Caco-2 (cell line): ENCODE results near the gene NPAS3. TPM values are rescaled to one million over a fixed set of nuclear protein-coding genes. Genes with fewer than 3 reads are reported as not detected.

Experiments
- BruUV-seq: library from RNA; stranded (reverse); fragments of 400-500 nt; replicated peaks from 2 replicates; lab custom pipeline; 2021; lab: Mats Ljungman, UMichigan
- CTCF ChIA-PET: fragments of 300-600 bp; sonication (Branson Sonifier 250); formaldehyde crosslinking; loops from one replicate; lab custom pipeline; 2022; ENCODE audit warnings: antibody characterized with exemption; lab: Charles Lee
- POLR2A ChIA-PET: fragments of 300-600 bp; sonication (Branson Sonifier 250); formaldehyde crosslinking; loops from one replicate; lab custom pipeline; 2022; ENCODE audit warnings: antibody characterized with exemption; lab: Charles Lee
- DNase-seq, 2 experiments: peaks; one replicate each; pipeline versions ENCODE4 v3.0.0 to v3.0.0-alpha.2; 2020 to 2022
- H3K27me3 ChIP-seq: replicated peaks from 2 replicates; pipeline ENCODE4 v1.6.0; 2011; ENCODE audit warnings: low read length; ENCODE audit not compliant: control insufficient read depth, insufficient read depth
- H3K36me3 ChIP-seq: 2 replicates; pipeline ENCODE4 v1.5.1; 2011; ENCODE audit warnings: low read length; ENCODE audit not compliant: control insufficient read depth, insufficient read depth
- H3K4me1 ChIP-seq: fragments of 250-450 bp; sonication (Bioruptor Pico); 2 replicates; pipeline ENCODE4 v1.5.1; 2020; ENCODE audit warnings: mild to moderate bottlenecking
- H3K4me3 ChIP-seq: 2 replicates; pipeline ENCODE4 v1.5.1; 2011; ENCODE audit warnings: low read depth, mild to moderate bottlenecking, control low read depth, low read length
- H3K9me3 ChIP-seq: fragments of 250-450 bp; sonication (Bioruptor Pico); 2 replicates; pipeline ENCODE4 v1.5.1; 2020; ENCODE audit warnings: mild to moderate bottlenecking, moderate library complexity
- H3K27ac Mint-ChIP-seq: one replicate; pipeline ENCODE4 v1.8.0; 2022; ENCODE audit warnings: mixed read lengths; ENCODE audit not compliant: unreplicated experiment
- H3K27me3 Mint-ChIP-seq: one replicate; pipeline ENCODE4 v1.8.0; 2022; ENCODE audit warnings: mixed read lengths; ENCODE audit not compliant: insufficient read depth, unreplicated experiment
- H3K36me3 Mint-ChIP-seq: one replicate; pipeline ENCODE4 v1.8.0; 2022; ENCODE audit warnings: mild to moderate bottlenecking, mixed read lengths; ENCODE audit not compliant: insufficient read depth, unreplicated experiment
- H3K4me1 Mint-ChIP-seq: one replicate; pipeline ENCODE4 v1.8.0; 2022; ENCODE audit warnings: low read depth, mixed read lengths; ENCODE audit not compliant: unreplicated experiment
- H3K4me3 Mint-ChIP-seq: one replicate; pipeline ENCODE4 v1.8.0; 2022; ENCODE audit warnings: mild to moderate bottlenecking, moderate library complexity, mixed read lengths; ENCODE audit not compliant: unreplicated experiment
- H3K9me3 Mint-ChIP-seq: one replicate; pipeline ENCODE4 v1.8.0; 2022; ENCODE audit warnings: mixed read lengths; ENCODE audit not compliant: unreplicated experiment
- intact Hi-C: fragments of 100-400 bp; cut with micrococcal nuclease; formaldehyde crosslinking; loops from one replicate; pipeline ENCODE4 v1.10.0; 2022; ENCODE audit not compliant: unreplicated experiment
- total RNA-seq: library from RNA; stranded (reverse); gene quantifications from 2 replicates; pipeline ENCODE4 v1.2.3, GENCODE V29; 2022
- TF ChIP-seq, protein P1 (sequence below), 2 experiments: fragments of 200-600 bp in 1 of 2; IDR thresholded peaks; 1 replicate in 1 of 2; 2 replicates in 1 of 2; pipeline versions ENCODE4 v1.5.1 to v1.8.0; 2011 to 2022; ENCODE audit warnings: antibody characterized with exemption in 1 of 2, control low read depth in 1 of 2, inconsistent platforms in 1 of 2, low read depth in 1 of 2, low read length in 1 of 2, mild to moderate bottlenecking in 1 of 2, moderate library complexity in 1 of 2; ENCODE audit not compliant: insufficient read depth in 1 of 2, severe bottlenecking in 1 of 2, unreplicated experiment in 1 of 2

NPAS3 gene
- total RNA-seq, 1 experiment from 2014 or later, result not detected

DNA sequence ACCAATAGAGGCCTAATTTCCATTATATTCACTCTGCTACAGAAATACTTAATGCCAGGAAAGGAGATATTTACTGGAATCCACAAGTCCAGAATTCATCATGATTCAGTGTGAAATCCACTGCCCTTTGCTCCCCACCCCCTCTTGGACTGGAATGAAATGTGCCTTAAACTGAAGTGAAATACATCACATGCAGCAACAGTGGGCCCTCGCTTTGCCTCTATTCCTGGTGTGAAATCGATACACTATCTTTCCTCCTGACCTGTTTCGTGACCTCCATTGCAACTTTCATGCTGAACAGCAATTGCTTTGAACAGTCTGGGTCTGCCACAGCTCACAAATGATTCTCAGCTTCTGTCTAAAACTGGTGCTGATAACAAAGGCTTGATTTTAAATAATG lies 100.6 kb downstream of the NPAS3 start:
- no peaks in the 10 kb centered on the region for H3K27me3 ChIP-seq
- DNase-seq, result no peak
- H3K9me3 Mint-ChIP-seq, result peaks cover 5% of the 10 kb centered on the region
- ChIA-PET POLR2A (no interaction called here), CTCF (no interaction called here)
- no peak overlapping the region for H3K4me3 Mint-ChIP-seq
- no peak overlapping the region for H3K4me3 ChIP-seq
- no TSS peak for BruUV-seq
- H3K27me3 Mint-ChIP-seq, result no peaks in the 10 kb centered on the region
- no peaks in the 10 kb centered on the region for H3K36me3 ChIP-seq
- no peaks in the 10 kb centered on the region for H3K36me3 Mint-ChIP-seq
- intact Hi-C loops, result no loop called here
- no peaks in the 10 kb centered on the region for H3K4me1 ChIP-seq
- TF ChIP-seq, protein P1, sequence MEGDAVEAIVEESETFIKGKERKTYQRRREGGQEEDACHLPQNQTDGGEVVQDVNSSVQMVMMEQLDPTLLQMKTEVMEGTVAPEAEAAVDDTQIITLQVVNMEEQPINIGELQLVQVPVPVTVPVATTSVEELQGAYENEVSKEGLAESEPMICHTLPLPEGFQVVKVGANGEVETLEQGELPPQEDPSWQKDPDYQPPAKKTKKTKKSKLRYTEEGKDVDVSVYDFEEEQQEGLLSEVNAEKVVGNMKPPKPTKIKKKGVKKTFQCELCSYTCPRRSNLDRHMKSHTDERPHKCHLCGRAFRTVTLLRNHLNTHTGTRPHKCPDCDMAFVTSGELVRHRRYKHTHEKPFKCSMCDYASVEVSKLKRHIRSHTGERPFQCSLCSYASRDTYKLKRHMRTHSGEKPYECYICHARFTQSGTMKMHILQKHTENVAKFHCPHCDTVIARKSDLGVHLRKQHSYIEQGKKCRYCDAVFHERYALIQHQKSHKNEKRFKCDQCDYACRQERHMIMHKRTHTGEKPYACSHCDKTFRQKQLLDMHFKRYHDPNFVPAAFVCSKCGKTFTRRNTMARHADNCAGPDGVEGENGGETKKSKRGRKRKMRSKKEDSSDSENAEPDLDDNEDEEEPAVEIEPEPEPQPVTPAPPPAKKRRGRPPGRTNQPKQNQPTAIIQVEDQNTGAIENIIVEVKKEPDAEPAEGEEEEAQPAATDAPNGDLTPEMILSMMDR (IDR thresholded peaks at IDR 0.05; ENCODE audit: insufficient read depth in 1 of 2, low read depth in 1 of 2, low read length in 1 of 2, severe bottlenecking in 1 of 2, unreplicated experiment in 1 of 2), result no peak
- no peak overlapping the region for H3K27ac Mint-ChIP-seq
- no peaks in the 10 kb centered on the region for H3K9me3 ChIP-seq
- H3K4me1 Mint-ChIP-seq, result no peaks in the 10 kb centered on the region

DNA sequence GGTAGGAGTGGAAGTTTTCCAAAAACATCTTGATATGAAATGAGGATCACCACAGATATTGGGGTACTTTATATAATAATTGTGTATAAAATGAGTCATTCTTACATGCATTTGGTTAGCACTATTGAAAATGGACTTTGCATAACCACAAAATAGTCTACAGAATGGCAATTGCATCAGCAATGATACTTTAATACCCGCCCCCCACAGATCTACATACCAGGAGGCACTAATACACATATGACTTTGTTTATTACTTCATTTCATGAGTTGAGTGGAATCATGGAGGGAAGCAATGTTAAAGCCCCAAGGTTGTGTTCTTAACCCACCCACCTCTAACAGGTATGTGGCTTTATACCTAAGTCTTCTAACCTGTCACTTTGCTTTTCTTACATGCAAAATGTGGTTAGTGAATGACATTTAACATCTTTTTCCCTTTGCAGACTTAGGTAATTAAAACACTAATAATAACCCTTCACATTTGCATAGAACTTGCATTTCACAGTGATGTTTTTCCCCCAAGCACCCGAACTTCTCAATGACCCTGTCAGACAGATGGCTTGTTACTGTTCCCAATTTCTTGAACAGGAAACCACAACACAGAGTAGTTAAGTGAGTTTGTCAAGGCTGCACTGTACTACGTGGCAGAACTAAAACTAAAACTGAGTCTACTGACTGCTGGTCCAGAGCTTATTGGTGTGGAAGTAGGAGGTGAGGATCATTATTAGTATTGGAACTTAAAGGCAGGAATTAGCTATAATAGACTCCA lies 101.9 kb downstream of the NPAS3 start:
- H3K4me1 ChIP-seq, result no peaks in the 10 kb centered on the region
- Mint-ChIP-seq H3K4me1 (no peaks in the 10 kb centered on the region), H3K9me3 (peaks cover 12% of the 10 kb centered on the region), H3K4me3 (no peak overlapping the region), H3K36me3 (no peaks in the 10 kb centered on the region), H3K27ac (no peak overlapping the region), H3K27me3 (no peaks in the 10 kb centered on the region)
- TF ChIP-seq, protein P1 (IDR thresholded peaks at IDR 0.05; ENCODE audit: insufficient read depth in 1 of 2, low read depth in 1 of 2, low read length in 1 of 2, severe bottlenecking in 1 of 2, unreplicated experiment in 1 of 2), result no peak
- no TSS peak for BruUV-seq
- H3K4me3 ChIP-seq, result no peak overlapping the region
- intact Hi-C loops, result no loop called here
- H3K9me3 ChIP-seq, result no peaks in the 10 kb centered on the region
- H3K36me3 ChIP-seq, result no peaks in the 10 kb centered on the region
- POLR2A ChIA-PET, result no interaction called here
- no peak for DNase-seq
- no peaks in the 10 kb centered on the region for H3K27me3 ChIP-seq
- CTCF ChIA-PET, result no interaction called here

DNA sequence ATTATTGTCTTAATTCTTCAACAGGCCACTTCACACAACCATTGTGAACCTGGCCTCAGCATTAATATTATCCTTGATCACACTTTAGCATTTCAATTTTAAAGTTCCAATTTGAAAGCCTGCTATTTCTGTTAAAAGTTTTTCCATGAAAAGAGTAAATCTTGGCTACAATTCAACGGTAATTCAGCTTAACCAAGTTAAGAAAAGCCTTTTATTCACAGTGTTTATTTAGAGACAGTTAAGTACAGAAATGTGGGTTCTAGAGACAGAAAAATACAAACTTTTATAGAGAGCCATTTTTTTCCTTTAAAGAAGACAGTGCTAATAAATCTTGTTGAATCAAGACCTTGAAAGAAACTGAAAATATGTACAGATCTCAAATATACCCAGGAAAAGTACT lies 103.9 kb downstream of the NPAS3 start:
- Histone ChIP-seq H3K36me3 (no peaks in the 10 kb centered on the region), H3K9me3 (no peaks in the 10 kb centered on the region), H3K4me3 (no peak overlapping the region), H3K27me3 (no peaks in the 10 kb centered on the region), H3K4me1 (no peaks in the 10 kb centered on the region)
- BruUV-seq, result no TSS peak
- ChIA-PET POLR2A (no interaction called here), CTCF (no interaction called here)
- peaks cover 12% of the 10 kb centered on the region for H3K9me3 Mint-ChIP-seq
- H3K36me3 Mint-ChIP-seq, result no peaks in the 10 kb centered on the region
- intact Hi-C loops, result no loop called here
- TF ChIP-seq, protein P1 (IDR thresholded peaks at IDR 0.05; ENCODE audit: insufficient read depth in 1 of 2, low read depth in 1 of 2, low read length in 1 of 2, severe bottlenecking in 1 of 2, unreplicated experiment in 1 of 2), result no peak
- H3K4me3 Mint-ChIP-seq, result no peak overlapping the region
- H3K4me1 Mint-ChIP-seq, result no peaks in the 10 kb centered on the region
- H3K27me3 Mint-ChIP-seq, result no peaks in the 10 kb centered on the region
- DNase-seq, result no peak
- no peak overlapping the region for H3K27ac Mint-ChIP-seq
